GM23338 (cell line): ENCODE results near the gene CFAP141.
A peak's percentile ranks its signal among the peaks of the same experiment; 100 is the strongest.

Experiments used
- EZH2 ChIP-seq: fragments of 200-600 bp; sonication (generic); IDR thresholded peaks from one replicate; pipeline ENCODE4 v1.8.0; 2017; ENCODE audit warnings: antibody characterized with exemption, mild to moderate bottlenecking, low read depth; ENCODE audit not compliant: unreplicated experiment
- TF ChIP-seq, protein P1 (sequence below), 2 experiments: fragments of 200-600 bp in 1 of 2; sonication (generic) in 1 of 2; conservative IDR thresholded peaks; 2 replicates each; pipeline versions ENCODE4 v1.5.1 to v1.6.1; 2016 to 2017; ENCODE audit warnings: antibody characterized with exemption in 2 of 2, low read depth in 2 of 2, mild to moderate bottlenecking in 2 of 2, moderate library complexity in 1 of 2
- TF ChIP-seq, protein P2 (sequence below): IDR thresholded peaks from one replicate; pipeline ENCODE4 v1.6.1; 2018; ENCODE audit warnings: antibody characterized with exemption; ENCODE audit not compliant: unreplicated experiment

DNA sequence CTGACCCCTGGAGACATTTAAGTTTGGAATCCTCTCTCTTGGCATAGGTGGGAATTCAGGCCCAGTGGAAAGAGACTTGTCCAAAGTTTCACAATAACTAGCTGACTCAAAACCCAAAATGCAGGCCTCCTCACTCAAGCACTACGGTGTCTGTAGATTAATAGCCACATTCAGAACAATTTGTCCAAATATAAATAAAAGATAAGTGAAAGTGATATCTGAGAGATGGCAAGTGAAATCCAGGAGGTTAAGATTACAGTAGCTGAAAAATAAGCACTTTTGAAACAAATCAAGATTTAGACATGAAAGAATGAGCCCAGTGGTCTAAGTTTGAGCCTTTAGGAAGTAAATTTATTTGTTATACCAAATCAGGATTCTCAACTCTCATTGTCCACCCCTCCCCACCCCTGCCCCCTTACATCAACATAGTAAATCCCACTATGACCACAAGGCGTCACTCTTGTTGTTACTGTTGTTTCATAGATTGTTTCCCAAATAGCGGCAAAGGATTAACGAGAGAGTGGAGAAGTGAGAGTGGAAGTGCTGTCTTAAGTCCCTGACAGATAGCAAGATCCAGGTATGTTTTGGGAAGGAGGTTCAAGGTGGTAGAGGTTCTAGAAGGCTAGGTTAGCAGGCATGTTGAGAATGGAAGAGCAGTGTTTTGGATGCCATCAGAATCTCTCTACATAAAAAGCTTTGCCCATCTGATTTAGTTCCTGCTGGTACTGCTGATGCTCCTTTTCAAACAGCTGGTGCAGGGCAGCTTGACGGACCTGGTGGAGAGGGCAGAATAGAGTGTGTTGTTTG is 7.2 kb downstream of the CFAP141 start:
- TF ChIP-seq, protein P1, sequence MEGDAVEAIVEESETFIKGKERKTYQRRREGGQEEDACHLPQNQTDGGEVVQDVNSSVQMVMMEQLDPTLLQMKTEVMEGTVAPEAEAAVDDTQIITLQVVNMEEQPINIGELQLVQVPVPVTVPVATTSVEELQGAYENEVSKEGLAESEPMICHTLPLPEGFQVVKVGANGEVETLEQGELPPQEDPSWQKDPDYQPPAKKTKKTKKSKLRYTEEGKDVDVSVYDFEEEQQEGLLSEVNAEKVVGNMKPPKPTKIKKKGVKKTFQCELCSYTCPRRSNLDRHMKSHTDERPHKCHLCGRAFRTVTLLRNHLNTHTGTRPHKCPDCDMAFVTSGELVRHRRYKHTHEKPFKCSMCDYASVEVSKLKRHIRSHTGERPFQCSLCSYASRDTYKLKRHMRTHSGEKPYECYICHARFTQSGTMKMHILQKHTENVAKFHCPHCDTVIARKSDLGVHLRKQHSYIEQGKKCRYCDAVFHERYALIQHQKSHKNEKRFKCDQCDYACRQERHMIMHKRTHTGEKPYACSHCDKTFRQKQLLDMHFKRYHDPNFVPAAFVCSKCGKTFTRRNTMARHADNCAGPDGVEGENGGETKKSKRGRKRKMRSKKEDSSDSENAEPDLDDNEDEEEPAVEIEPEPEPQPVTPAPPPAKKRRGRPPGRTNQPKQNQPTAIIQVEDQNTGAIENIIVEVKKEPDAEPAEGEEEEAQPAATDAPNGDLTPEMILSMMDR (conservative IDR thresholded peaks at IDR 0.05; ENCODE audit: low read depth in 2 of 2): peak; percentile 76 to 81
- TF ChIP-seq EZH2: no peak
- TF ChIP-seq, protein P2, sequence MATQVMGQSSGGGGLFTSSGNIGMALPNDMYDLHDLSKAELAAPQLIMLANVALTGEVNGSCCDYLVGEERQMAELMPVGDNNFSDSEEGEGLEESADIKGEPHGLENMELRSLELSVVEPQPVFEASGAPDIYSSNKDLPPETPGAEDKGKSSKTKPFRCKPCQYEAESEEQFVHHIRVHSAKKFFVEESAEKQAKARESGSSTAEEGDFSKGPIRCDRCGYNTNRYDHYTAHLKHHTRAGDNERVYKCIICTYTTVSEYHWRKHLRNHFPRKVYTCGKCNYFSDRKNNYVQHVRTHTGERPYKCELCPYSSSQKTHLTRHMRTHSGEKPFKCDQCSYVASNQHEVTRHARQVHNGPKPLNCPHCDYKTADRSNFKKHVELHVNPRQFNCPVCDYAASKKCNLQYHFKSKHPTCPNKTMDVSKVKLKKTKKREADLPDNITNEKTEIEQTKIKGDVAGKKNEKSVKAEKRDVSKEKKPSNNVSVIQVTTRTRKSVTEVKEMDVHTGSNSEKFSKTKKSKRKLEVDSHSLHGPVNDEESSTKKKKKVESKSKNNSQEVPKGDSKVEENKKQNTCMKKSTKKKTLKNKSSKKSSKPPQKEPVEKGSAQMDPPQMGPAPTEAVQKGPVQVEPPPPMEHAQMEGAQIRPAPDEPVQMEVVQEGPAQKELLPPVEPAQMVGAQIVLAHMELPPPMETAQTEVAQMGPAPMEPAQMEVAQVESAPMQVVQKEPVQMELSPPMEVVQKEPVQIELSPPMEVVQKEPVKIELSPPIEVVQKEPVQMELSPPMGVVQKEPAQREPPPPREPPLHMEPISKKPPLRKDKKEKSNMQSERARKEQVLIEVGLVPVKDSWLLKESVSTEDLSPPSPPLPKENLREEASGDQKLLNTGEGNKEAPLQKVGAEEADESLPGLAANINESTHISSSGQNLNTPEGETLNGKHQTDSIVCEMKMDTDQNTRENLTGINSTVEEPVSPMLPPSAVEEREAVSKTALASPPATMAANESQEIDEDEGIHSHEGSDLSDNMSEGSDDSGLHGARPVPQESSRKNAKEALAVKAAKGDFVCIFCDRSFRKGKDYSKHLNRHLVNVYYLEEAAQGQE: no peak
